GM12874 (cell line): ENCODE measurements around the gene HS3ST5.

Experiments
- TF ChIP-seq, protein P1 (sequence below): IDR thresholded peaks from 2 replicates; pipeline ENCODE4 v1.5.1; 2011; ENCODE audit warnings: low read depth, mild to moderate bottlenecking, control low read depth, low read length, moderate library complexity; ENCODE audit not compliant: insufficient read depth

The HS3ST5 gene

GRCh38 chr6:114354482-114354881, 11.7 kb upstream of the HS3ST5 start:
- TF ChIP-seq, protein P1, sequence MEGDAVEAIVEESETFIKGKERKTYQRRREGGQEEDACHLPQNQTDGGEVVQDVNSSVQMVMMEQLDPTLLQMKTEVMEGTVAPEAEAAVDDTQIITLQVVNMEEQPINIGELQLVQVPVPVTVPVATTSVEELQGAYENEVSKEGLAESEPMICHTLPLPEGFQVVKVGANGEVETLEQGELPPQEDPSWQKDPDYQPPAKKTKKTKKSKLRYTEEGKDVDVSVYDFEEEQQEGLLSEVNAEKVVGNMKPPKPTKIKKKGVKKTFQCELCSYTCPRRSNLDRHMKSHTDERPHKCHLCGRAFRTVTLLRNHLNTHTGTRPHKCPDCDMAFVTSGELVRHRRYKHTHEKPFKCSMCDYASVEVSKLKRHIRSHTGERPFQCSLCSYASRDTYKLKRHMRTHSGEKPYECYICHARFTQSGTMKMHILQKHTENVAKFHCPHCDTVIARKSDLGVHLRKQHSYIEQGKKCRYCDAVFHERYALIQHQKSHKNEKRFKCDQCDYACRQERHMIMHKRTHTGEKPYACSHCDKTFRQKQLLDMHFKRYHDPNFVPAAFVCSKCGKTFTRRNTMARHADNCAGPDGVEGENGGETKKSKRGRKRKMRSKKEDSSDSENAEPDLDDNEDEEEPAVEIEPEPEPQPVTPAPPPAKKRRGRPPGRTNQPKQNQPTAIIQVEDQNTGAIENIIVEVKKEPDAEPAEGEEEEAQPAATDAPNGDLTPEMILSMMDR: no peak

GRCh38 chr6:114346451-114346850, 3.6 kb upstream of the HS3ST5 start:
- TF ChIP-seq, protein P1: no peak

DNA sequence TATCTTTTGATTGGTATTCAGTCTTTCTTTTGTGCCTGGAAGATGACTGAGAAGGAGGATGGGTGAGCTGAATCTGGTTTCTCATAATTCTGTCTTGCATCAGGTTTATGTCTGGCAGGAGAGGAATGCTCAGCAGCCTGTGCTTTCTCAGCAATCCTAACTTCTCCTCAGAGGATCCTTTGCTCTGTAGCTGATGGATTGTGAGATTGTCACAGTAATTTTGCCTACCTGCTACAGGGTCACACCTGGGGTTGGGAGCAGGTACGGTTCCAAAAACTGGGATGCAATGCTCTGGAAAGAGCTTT, 2.1 kb upstream of the HS3ST5 start:
- TF ChIP-seq, protein P1: no peak

GRCh38 chr6:114344246-114344970, 1.6 kb upstream of the HS3ST5 start:
- TF ChIP-seq, protein P1: no peak

DNA sequence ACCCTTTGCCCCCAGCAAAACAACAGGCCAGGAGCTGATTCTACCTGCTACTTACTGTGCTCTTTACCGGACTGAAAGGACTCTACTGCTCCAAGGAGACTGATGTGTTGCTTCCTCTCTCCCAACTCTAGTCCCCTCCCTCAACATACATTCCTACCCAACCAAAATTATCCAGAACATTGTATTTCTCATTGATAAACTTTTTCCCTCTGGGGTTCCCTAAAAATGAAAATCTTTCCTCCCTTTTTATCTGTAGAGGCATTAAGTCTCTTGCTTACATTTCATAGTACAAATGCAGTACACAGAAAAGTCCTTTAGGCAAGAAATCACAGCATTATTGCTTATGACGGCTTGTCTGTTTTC, 940 bp upstream of the HS3ST5 start:
- TF ChIP-seq, protein P1: no peak

- TF ChIP-seq, protein P1: no peak
Observed at GRCh38 chr6:114342086-114342825, 567 bp downstream of the HS3ST5 start.

GRCh38 chr6:114339706-114340105, 3.1 kb downstream of the HS3ST5 start:
- TF ChIP-seq, protein P1: no peak
